ENCODE measurements around the gene CMC1.

Gene CMC1

GRCh38 chr3:28300345-28300962 is 59.0 kb downstream of the CMC1 start:
- no peak for DNase-seq

- peak; percentile 14 for DNase-seq
Observed at GRCh38 chr3:28301688-28302087, 60.3 kb downstream of the CMC1 start.

GRCh38 chr3:28308196-28308595 is 66.8 kb downstream of the CMC1 start:
- DNase-seq: no peak

GRCh38 chr3:28315711-28316110 is 74.3 kb downstream of the CMC1 start:
- DNase-seq: no peak

- DNase-seq: no peak
Observed at GRCh38 chr3:28316226-28316625, 74.8 kb downstream of the CMC1 start.

- DNase-seq: peak; percentile 25
Observed at GRCh38 chr3:28317438-28318022, 76.1 kb downstream of the CMC1 start.

GRCh38 chr3:28320981-28321380 is 79.6 kb downstream of the CMC1 start:
- DNase-seq: no peak

GRCh38 chr3:28322464-28322863 is 81.0 kb downstream of the CMC1 start:
- peak; percentile 69 for DNase-seq

- peak; percentile 4 for DNase-seq
Observed at GRCh38 chr3:28326458-28326926, 85.1 kb downstream of the CMC1 start.

GRCh38 chr3:28328188-28329151 is 87.1 kb downstream of the CMC1 start:
- peak; percentile 15 for DNase-seq

GRCh38 chr3:28334552-28334951 is 93.1 kb downstream of the CMC1 start:
- no peak for DNase-seq

- no peak for DNase-seq
Observed at GRCh38 chr3:28335246-28335645, 93.8 kb downstream of the CMC1 start.

- DNase-seq: no peak
Observed at GRCh38 chr3:28337230-28337629, 95.8 kb downstream of the CMC1 start.

GRCh38 chr3:28343144-28343543 is 101.7 kb downstream of the CMC1 start:
- no peak for DNase-seq

GRCh38 chr3:28345690-28346089 is 104.3 kb downstream of the CMC1 start:
- DNase-seq: no peak

- DNase-seq: peak; percentile 43
Observed at GRCh38 chr3:28347374-28348264, 106.2 kb downstream of the CMC1 start.

- no peak for DNase-seq
Observed at GRCh38 chr3:28348265-28348628, 106.8 kb downstream of the CMC1 start.

GRCh38 chr3:28348629-28349468 is 107.4 kb downstream of the CMC1 start, which contains the start of the genes AZI2 and ZCWPW2:
TSS of gene AZI2 (minus strand) at chr3:28348824. CDS start at chr3:28340617, 8,207 bp downstream.
TSS of gene ZCWPW2 (plus strand) at chr3:28348721. CDS start at chr3:28413069, 64,348 bp downstream.
- DNase-seq: peak; percentile 97

- no peak for DNase-seq
Observed at GRCh38 chr3:28349469-28350000, 108.1 kb downstream of the CMC1 start.
